ENCODE measurements around the gene RRAD.

DNA sequence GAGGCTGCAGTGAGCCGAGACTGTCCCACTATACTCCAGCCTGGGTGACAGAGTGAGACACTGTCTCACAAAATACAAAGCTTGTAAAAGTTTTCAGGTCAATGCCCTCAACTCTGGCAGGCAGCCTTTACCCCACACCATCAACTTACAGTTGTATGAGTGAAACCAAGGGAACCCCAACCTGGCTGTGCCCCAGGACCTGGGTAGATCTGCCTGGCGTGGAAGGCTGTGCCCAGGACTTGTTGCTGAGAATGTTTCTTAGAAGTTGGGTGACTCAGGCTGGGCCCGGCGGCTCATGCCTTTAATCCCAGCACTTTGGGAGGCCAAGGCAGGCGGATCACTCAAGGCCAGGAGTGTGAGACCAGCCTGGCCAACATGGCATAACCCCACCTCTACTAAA lies 43.5 kb upstream of the RRAD start:
- TF ChIP-seq POLR2A (IDR thresholded peaks at IDR 0.05; ENCODE audit: low read length) (no peak), GATA1 (IDR thresholded peaks at IDR 0.05; ENCODE audit: low read depth, low read length) (no peak)

All from erythroblast (primary cell).